Gastroesophageal sphincter (tissue), 3 donors: ENCODE measurements around the gene HOXC10.

Experiments used
- POLR2A ChIP-seq, 2 donors: fragments of 450-650 bp; IDR thresholded peaks; one replicate each; pipeline ENCODE4 v1.6.1; 2017; ENCODE audit warnings: antibody characterized with exemption in 2 of 2, mild to moderate bottlenecking in 2 of 2, moderate library complexity in 1 of 2
- POLR2AphosphoS5 ChIP-seq: sonication (generic); formaldehyde crosslinking; IDR thresholded peaks from one replicate; pipeline ENCODE4 v1.6.1; 2017; ENCODE audit warnings: antibody characterized with exemption
- TF ChIP-seq, protein P1 (sequence below), 4 experiments: fragments of 200-600 bp in 2 of 4; fragments of 450-650 bp in 2 of 4; sonication (generic) in 1 of 4; IDR thresholded peaks; one replicate each; pipeline ENCODE4 v1.5.1; 2017 to 2019; ENCODE audit warnings: antibody characterized with exemption in 4 of 4, mild to moderate bottlenecking in 2 of 4, moderate library complexity in 2 of 4

- TF ChIP-seq, protein P1, sequence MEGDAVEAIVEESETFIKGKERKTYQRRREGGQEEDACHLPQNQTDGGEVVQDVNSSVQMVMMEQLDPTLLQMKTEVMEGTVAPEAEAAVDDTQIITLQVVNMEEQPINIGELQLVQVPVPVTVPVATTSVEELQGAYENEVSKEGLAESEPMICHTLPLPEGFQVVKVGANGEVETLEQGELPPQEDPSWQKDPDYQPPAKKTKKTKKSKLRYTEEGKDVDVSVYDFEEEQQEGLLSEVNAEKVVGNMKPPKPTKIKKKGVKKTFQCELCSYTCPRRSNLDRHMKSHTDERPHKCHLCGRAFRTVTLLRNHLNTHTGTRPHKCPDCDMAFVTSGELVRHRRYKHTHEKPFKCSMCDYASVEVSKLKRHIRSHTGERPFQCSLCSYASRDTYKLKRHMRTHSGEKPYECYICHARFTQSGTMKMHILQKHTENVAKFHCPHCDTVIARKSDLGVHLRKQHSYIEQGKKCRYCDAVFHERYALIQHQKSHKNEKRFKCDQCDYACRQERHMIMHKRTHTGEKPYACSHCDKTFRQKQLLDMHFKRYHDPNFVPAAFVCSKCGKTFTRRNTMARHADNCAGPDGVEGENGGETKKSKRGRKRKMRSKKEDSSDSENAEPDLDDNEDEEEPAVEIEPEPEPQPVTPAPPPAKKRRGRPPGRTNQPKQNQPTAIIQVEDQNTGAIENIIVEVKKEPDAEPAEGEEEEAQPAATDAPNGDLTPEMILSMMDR (IDR thresholded peaks at IDR 0.05) = no peak
- no peak for TF ChIP-seq POLR2A (IDR thresholded peaks at IDR 0.05)
- no peak for TF ChIP-seq POLR2AphosphoS5
Measured at GRCh38 chr12:53972722-53973235, 12.2 kb upstream of the HOXC10 start, which contains the start of gene HOXC11.
